ENCODE data around the gene BTBD6.

BTBD6 gene

DNA sequence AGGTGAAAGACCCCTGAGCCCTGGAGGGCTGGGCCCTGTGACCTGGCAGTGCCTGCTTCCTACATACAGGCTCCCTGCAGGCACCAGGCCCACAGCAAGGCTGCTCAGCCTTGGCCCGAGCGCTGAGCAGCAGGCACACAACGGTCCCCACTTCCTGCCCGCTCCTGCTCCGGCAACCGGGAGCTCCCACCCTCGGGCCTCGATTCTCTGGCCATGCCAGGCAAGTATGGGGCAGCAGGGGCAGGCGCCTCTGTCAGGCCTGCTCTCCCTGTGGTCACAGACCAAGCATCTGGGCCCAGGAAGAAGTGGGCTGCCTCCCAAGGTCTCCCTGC lies 36.6 kb upstream of the BTBD6 start:
- no peak for DNase-seq

- no peak for DNase-seq
Measured at GRCh38 chr14:105212541-105213300, 35.6 kb upstream of the BTBD6 start.

DNA sequence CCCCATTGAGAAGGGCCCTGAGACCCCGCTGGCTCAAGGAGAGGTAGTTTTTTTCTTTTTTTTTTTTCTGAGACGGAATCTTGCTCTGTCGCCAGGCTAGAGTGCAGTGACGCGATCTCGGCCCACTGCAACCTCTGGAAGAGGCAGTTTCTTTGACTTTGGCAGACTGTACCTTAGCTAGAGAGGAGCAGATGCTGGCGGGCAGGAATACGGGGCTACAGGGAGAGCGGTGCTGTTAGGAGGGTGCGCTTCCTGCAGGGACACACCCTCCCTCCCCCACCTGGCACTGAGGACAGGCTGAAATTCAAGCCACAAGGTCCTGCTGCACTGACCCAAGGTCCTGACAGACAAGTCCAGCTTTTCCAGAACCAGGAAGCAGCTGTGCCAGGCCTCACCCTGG lies 35.0 kb upstream of the BTBD6 start:
- no peak for DNase-seq

GRCh38 chr14:105214324-105214915 lies 33.9 kb upstream of the BTBD6 start:
- DNase-seq, result no peak

DNA sequence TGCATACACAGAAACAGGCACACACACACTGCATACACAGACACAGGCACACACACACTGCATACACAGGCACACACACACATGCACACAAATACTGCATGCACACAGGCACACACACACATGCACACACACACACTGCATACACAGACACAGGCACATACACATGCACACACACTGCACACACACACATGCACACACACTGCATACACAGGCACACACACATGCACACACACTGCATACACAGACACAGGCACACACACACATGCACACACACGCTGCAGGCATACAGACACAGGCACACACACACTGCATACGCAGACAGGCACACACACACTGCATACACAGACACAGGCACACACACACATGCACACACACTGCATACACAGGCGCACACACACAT lies 32.7 kb upstream of the BTBD6 start:
- DNase-seq, result no peak

GRCh38 chr14:105216490-105217247 lies 31.7 kb upstream of the BTBD6 start:
- no peak for DNase-seq

DNA sequence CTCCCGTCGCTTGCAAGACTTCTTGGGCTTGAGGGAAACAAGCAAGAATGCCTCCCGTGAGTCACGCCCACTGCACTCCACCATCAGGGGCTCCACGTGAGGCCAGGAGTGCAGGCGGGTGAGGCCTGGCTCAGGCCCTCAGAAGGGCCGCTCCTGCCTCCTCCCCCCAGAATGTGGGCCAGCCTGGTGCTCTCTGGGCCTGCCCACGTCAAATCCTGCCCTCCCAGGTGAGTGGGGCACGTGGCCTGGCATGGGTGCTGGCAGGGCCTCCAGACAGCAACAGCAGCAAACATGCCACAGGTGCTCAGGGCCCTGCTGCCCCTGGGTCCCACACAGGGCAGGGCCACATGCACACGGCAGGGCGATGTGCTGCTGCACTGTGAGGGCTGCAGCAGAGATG lies 30.6 kb upstream of the BTBD6 start:
- DNase-seq, result no peak

GRCh38 chr14:105218611-105219010 lies 29.7 kb upstream of the BTBD6 start:
- DNase-seq, result no peak

DNA sequence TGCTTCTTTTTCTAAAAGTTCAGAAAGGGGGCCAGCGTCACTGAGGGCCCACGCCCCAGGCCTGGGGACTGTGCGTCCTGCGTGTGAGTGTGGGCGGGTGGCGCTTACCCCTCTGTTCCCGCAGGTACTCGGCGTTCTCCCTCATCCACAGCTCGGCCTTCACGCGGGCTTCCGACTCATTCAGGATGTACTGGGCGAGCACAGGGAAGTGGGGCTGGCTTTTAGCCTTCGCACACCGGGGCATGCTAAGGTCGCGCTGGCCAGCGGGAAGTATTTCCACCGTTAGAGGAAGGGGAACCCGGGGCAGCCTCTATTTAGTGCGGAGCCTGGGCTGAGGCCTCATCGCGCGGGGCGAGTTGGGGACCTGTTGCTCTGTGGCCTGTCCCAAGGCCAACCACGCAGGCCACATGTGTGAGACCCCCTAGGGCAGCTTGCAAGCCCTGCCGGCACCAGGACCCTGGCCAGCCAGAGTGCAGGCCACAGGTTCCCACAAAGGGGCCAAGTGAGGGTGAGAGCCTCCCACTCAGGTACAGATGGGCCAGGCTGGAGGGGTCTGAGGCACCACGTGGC lies 29.2 kb upstream of the BTBD6 start:
- no peak for DNase-seq

DNA sequence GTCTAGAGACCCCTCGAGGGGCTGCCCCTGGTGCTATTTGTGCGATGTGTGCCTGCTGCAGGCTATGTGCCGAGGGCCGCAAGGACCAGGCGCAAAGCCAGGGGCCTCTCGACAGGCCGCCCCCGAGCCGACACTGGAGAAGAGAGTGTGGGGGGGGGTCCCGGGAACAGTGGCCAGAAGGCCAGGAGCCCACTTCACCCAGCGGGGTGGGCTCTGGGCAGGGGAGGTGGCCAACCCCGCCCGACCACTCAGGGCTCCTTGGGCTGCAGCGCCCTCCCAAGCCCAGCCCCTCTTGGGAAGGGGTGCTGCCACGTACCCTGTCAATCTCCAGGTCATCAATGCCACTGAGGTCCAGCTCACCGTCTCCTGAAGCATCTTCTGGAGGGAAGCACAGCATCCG lies 28.6 kb upstream of the BTBD6 start:
- no peak for DNase-seq

- no peak for DNase-seq
Measured at GRCh38 chr14:105220699-105221597, 27.4 kb upstream of the BTBD6 start.

- DNase-seq, result no peak
Measured at GRCh38 chr14:105221598-105222178, 26.6 kb upstream of the BTBD6 start.

- DNase-seq, result no peak
Measured at GRCh38 chr14:105223260-105223659, 25.1 kb upstream of the BTBD6 start.

DNA sequence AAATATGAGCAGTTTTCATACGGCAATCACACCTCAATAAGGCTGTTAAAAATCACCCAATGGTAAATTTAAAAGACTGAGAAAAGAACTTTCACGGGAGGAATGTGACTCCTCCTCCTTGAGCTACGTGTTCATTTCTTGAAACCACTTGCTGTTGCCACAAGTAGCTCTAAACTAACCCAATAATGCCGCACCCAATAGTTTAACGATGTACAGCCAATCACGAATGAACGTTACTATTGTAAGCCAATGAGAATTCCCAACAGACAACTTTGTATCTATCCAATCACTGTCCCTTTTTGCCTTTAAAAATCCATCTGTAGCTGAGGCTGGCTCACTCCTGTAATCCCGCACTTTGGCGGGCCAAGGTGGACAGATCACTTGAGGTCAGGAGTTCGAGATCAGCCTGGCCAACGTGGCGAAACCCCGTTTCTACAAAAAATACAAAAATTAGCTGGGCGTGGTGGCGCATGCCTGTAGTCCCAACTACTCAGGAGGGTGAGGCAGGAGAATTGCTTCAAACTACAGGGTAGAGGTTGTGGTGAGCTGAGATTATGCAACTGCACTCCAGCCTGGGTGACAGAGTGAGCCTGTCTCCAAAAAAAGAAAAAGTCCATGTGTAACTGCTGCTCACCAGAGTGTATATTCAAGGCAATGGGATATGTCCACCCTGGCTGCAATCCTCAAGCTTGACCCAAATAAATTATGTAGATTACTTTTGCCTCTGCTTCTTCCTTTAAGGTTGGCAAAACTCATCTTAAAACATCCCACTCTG lies 24.4 kb upstream of the BTBD6 start:
- DNase-seq, result no peak

DNA sequence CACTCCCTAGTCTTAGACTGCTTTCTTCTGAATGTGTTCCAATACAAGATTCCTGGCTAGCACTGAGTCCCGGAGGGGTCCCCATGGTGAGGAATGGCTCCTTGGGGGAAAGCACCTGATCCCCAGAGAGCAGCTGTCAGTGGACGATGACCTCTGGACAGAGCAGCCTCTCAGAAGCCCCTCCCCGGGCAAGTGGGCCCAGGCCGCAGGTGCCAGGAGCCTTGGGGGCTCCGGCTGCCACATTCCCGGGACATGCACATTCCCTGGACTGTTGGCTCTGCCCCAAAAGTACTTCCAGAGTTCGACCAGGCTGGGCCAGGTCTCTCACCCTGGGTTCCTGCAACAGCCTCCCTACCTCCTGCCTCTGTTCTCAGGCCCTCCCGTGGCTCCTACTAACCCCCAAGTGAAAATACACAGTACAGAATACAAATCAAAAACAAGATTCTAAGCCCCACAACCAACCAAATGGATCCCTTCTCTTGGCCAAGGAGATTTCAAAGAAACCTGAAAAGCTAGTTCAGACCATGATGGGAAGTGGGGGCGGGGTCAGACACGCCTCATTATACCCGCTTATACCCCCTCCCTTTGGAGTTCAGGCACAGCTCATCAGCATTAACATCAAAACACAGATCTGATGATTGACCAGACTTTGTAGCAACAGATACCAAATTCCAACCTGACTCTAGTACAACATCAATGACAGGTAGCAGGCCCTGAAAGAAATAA lies 23.3 kb upstream of the BTBD6 start:
- DNase-seq, result no peak

DNA sequence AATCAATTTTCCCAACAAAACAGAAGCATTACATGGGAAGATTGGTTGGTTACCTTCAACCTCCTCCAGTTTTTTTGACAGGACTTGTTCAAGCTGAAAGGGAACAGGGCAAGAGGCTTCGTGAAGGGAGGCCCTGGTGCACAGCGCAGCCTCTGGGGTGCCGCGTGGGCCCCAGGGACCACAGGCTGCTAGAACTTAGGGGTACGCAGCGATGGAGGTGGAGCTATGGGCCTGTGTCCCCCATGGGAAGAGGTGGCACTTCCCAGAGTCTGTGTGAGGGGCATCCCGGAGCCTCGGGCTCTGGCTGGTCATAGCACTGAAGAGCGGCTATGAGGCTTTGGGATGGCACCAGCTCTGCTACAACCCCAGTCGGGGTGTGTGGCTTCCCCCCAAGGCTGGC lies 22.1 kb upstream of the BTBD6 start:
- DNase-seq, result no peak

DNA sequence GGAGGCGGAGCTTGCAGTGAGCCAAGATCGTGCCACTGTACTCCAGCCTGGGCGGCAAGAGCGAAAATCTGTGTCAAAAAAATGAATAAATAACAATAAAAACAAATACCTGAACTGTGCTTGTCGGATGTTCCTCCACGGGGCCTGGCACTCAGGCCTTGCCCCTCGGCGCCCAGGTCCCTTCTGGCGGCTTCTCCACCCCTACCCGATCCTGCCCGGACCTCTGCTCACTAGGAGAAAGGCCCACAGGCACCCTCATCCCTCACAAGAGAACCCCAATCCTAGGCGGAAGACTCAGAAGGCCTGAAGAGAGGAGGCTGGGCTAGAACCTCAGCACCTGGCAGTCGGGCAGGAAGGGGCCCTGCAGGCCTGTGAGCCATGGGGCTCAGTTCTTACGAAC lies 21.0 kb upstream of the BTBD6 start:
- DNase-seq, result no peak

DNA sequence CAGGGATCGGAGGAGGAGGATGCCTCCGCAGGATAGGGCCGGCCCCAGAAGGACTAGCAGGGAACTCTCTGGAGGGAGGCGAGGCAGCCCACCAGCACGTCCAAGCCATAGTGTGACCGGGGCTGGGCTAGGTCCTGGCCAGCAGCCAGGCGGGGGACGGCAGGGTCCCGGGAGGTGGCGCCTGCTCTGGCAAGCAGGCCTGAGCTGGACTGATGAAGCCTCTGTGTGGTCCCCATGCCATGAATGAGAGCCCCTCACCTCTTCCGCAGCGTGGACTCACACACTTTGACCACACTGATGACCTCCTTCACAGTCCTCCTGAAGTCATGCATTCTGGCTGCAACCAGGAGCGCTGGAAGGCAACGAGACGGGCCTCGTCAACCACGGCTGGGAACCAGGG lies 19.8 kb upstream of the BTBD6 start:
- no peak for DNase-seq

GRCh38 chr14:105229099-105229655 lies 19.2 kb upstream of the BTBD6 start:
- no peak for DNase-seq

- no peak for DNase-seq
Measured at GRCh38 chr14:105240811-105241576, 7.3 kb upstream of the BTBD6 start.
